Measurements from ENCODE around the gene TAF5. TPM values are rescaled to one million over a fixed set of nuclear protein-coding genes. Genes with fewer than 3 reads are reported as not detected.

The TAF5 gene
- total RNA-seq, 1 donor from 2014 or later: 5.2 TPM

- Mint-ChIP-seq H3K27ac (peak overlapping the region; percentile 95), H3K36me3 (no peaks in the 10 kb centered on the region), H3K27me3 (ENCODE audit: low read depth) (no peaks in the 10 kb centered on the region), H3K4me3 (peak overlapping the region; percentile 92), H3K4me1 (peaks cover 5% of the 10 kb centered on the region), H3K9me3 (peaks cover 6% of the 10 kb centered on the region)
- DNase-seq (ENCODE audit: low spot score in 2 of 2, unreplicated experiment in 2 of 2): no peak
- TF ChIP-seq, protein P1, sequence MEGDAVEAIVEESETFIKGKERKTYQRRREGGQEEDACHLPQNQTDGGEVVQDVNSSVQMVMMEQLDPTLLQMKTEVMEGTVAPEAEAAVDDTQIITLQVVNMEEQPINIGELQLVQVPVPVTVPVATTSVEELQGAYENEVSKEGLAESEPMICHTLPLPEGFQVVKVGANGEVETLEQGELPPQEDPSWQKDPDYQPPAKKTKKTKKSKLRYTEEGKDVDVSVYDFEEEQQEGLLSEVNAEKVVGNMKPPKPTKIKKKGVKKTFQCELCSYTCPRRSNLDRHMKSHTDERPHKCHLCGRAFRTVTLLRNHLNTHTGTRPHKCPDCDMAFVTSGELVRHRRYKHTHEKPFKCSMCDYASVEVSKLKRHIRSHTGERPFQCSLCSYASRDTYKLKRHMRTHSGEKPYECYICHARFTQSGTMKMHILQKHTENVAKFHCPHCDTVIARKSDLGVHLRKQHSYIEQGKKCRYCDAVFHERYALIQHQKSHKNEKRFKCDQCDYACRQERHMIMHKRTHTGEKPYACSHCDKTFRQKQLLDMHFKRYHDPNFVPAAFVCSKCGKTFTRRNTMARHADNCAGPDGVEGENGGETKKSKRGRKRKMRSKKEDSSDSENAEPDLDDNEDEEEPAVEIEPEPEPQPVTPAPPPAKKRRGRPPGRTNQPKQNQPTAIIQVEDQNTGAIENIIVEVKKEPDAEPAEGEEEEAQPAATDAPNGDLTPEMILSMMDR (IDR thresholded peaks at IDR 0.05; ENCODE audit: unreplicated experiment): no peak
Observed at GRCh38 chr10:103367379-103367781, 396 bp upstream of the TAF5 start.

- H3K9me3 Mint-ChIP-seq: no peaks in the 10 kb centered on the region
- TF ChIP-seq, protein P1 (IDR thresholded peaks at IDR 0.05; ENCODE audit: unreplicated experiment): no peak
- DNase-seq (ENCODE audit: low spot score in 2 of 2, unreplicated experiment in 2 of 2): no peak
- H3K4me3 Mint-ChIP-seq: no peak overlapping the region
- H3K27ac Mint-ChIP-seq: no peak overlapping the region
- H3K36me3 Mint-ChIP-seq: peaks cover 10% of the 10 kb centered on the region
- H3K4me1 Mint-ChIP-seq: peaks cover 1% of the 10 kb centered on the region
- no peaks in the 10 kb centered on the region for H3K27me3 Mint-ChIP-seq (ENCODE audit: low read depth)
Observed at GRCh38 chr10:103373544-103373943, 5.8 kb downstream of the TAF5 start.

- H3K36me3 Mint-ChIP-seq: peaks cover 11% of the 10 kb centered on the region
- no peaks in the 10 kb centered on the region for H3K9me3 Mint-ChIP-seq
- TF ChIP-seq, protein P1 (IDR thresholded peaks at IDR 0.05; ENCODE audit: unreplicated experiment): no peak
- H3K27ac Mint-ChIP-seq: no peak overlapping the region
- no peaks in the 10 kb centered on the region for H3K27me3 Mint-ChIP-seq (ENCODE audit: low read depth)
- DNase-seq (ENCODE audit: low spot score in 2 of 2, unreplicated experiment in 2 of 2): no peak
- H3K4me3 Mint-ChIP-seq: no peak overlapping the region
- H3K4me1 Mint-ChIP-seq: no peaks in the 10 kb centered on the region
Observed at GRCh38 chr10:103374263-103374662, 6.5 kb downstream of the TAF5 start.

GRCh38 chr10:103382769-103383168, 15.0 kb downstream of the TAF5 start:
- no peak overlapping the region for H3K4me3 Mint-ChIP-seq
- no peaks in the 10 kb centered on the region for H3K4me1 Mint-ChIP-seq
- no peaks in the 10 kb centered on the region for H3K27me3 Mint-ChIP-seq (ENCODE audit: low read depth)
- H3K27ac Mint-ChIP-seq: no peak overlapping the region
- H3K9me3 Mint-ChIP-seq: no peaks in the 10 kb centered on the region
- no peak for DNase-seq (ENCODE audit: low spot score in 2 of 2, unreplicated experiment in 2 of 2)
- TF ChIP-seq, protein P1 (IDR thresholded peaks at IDR 0.05; ENCODE audit: unreplicated experiment): no peak
- peaks cover 15% of the 10 kb centered on the region for H3K36me3 Mint-ChIP-seq

GRCh38 chr10:103394180-103394579, 26.4 kb downstream of the TAF5 start:
- Mint-ChIP-seq H3K4me1 (peaks cover 41% of the 10 kb centered on the region), H3K27me3 (ENCODE audit: low read depth) (no peaks in the 10 kb centered on the region), H3K4me3 (peak overlapping the region; percentile 57), H3K9me3 (no peaks in the 10 kb centered on the region), H3K36me3 (peaks cover 7% of the 10 kb centered on the region), H3K27ac (peak overlapping the region; percentile 19)
- no peak for DNase-seq (ENCODE audit: low spot score in 2 of 2, unreplicated experiment in 2 of 2)
- TF ChIP-seq, protein P1 (IDR thresholded peaks at IDR 0.05; ENCODE audit: unreplicated experiment): no peak

DNA sequence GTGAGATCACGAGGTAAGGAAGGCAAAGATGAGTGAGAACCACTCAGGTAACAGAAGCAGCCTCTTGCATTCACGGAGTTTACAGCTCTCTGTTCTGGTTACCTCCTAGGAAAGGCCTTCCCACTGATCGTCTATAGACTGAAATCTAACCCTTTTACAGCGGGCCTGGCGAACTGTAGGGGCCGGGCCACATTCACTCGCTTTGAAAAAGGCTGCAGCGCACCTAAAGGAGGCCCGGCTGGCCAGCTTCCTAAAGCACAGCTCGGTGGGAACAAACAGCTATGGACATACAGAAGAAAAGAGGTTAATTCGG, 27.9 kb downstream of the TAF5 start:
- peaks cover 16% of the 10 kb centered on the region for H3K36me3 Mint-ChIP-seq
- DNase-seq (ENCODE audit: low spot score in 2 of 2, unreplicated experiment in 2 of 2): no peak
- H3K4me3 Mint-ChIP-seq: peak overlapping the region; percentile 96
- no peaks in the 10 kb centered on the region for H3K9me3 Mint-ChIP-seq
- H3K4me1 Mint-ChIP-seq: peaks cover 41% of the 10 kb centered on the region
- peak overlapping the region; percentile 96 for H3K27ac Mint-ChIP-seq
- TF ChIP-seq, protein P1 (IDR thresholded peaks at IDR 0.05; ENCODE audit: unreplicated experiment): no peak
- H3K27me3 Mint-ChIP-seq (ENCODE audit: low read depth): no peaks in the 10 kb centered on the region
